Neural progenitor cell (in vitro differentiated cells): ENCODE results near the gene TUBB6. TPM values are rescaled to one million over a fixed set of nuclear protein-coding genes. Genes with fewer than 3 reads are reported as not detected.
A peak's percentile ranks its signal among the peaks of the same experiment; 100 is the strongest.

Experiments
- DNase-seq: peaks from one replicate; pipeline ENCODE4 v3.0.0-alpha.2; 2016; ENCODE audit warnings: low spot score
- H2AFZ ChIP-seq: fragments of 200-600 bp; sonication (generic); replicated peaks from 2 replicates; pipeline ENCODE4 v1.6.1; 2016; ENCODE audit warnings: antibody characterized with exemption
- H3F3A ChIP-seq: fragments of 200-600 bp; sonication (generic); 2 replicates; pipeline ENCODE4 v1.6.1; 2016; ENCODE audit warnings: antibody characterized with exemption, low read depth
- H3K27ac ChIP-seq: fragments of 200-600 bp; sonication (generic); 2 replicates; pipeline ENCODE4 v1.5.1; 2016; ENCODE audit warnings: mild to moderate bottlenecking
- H3K27me3 ChIP-seq: fragments of 200-600 bp; sonication (generic); 2 replicates; pipeline ENCODE4 v1.6.1; 2016; ENCODE audit warnings: mild to moderate bottlenecking, moderate library complexity
- H3K36me3 ChIP-seq: fragments of 200-600 bp; sonication (generic); 2 replicates; pipeline ENCODE4 v1.5.1; 2016
- H3K4me1 ChIP-seq: fragments of 200-600 bp; sonication (generic); 2 replicates; pipeline ENCODE4 v1.6.1; 2016; ENCODE audit warnings: mixed run types
- H3K4me2 ChIP-seq: fragments of 200-600 bp; sonication (generic); 2 replicates; pipeline ENCODE4 v1.6.1; 2016
- H3K4me3 ChIP-seq: fragments of 200-600 bp; sonication (generic); 2 replicates; pipeline ENCODE4 v1.5.1; 2016
- H3K79me2 ChIP-seq: fragments of 200-600 bp; sonication (generic); 2 replicates; pipeline ENCODE4 v1.6.1; 2016; ENCODE audit warnings: low read depth
- H3K9ac ChIP-seq: fragments of 200-600 bp; sonication (generic); 2 replicates; pipeline ENCODE4 v1.6.1; 2016
- H3K9me3 ChIP-seq: fragments of 200-600 bp; sonication (generic); 2 replicates; pipeline ENCODE4 v1.5.1; 2016; ENCODE audit warnings: low read depth
- H4K20me1 ChIP-seq: fragments of 200-600 bp; sonication (generic); 2 replicates; pipeline ENCODE4 v1.6.1; 2016; ENCODE audit warnings: low read depth
- H3K27ac Mint-ChIP-seq: 3 replicates; pipeline ENCODE4 v1.8.0; 2021; ENCODE audit warnings: mixed read lengths
- H3K27me3 Mint-ChIP-seq: 2 replicates; pipeline ENCODE4 v1.8.0; 2022; ENCODE audit warnings: low read depth, mild to moderate bottlenecking, inconsistent platforms, moderate library complexity, mixed read lengths; ENCODE audit not compliant: insufficient read depth
- H3K36me3 Mint-ChIP-seq: 3 replicates; pipeline ENCODE4 v1.8.0; 2021; ENCODE audit warnings: mixed read lengths
- H3K4me1 Mint-ChIP-seq: 3 replicates; pipeline ENCODE4 v1.8.0; 2021; ENCODE audit warnings: mixed read lengths
- H3K4me3 Mint-ChIP-seq: 3 replicates; pipeline ENCODE4 v1.8.0; 2021; ENCODE audit warnings: mild to moderate bottlenecking, moderate library complexity, mixed read lengths
- H3K9me3 Mint-ChIP-seq: 3 replicates; pipeline ENCODE4 v1.8.0; 2020; ENCODE audit warnings: mixed read lengths
- EZH2 ChIP-seq: fragments of 200-600 bp; sonication (generic); IDR thresholded peaks from 2 replicates; pipeline ENCODE4 v1.6.1; 2017; ENCODE audit warnings: antibody characterized with exemption, mild to moderate bottlenecking, moderate library complexity
- EZH2phosphoT487 ChIP-seq: fragments of 200-600 bp; sonication (generic); IDR thresholded peaks from 2 replicates; pipeline ENCODE4 v1.6.1; 2017; ENCODE audit warnings: antibody characterized with exemption
- total RNA-seq: library from RNA; depleted of rRNA; stranded (reverse); fragments of >200 nt; gene quantifications from 2 replicates; pipeline ENCODE4 v1.2.3, GENCODE V29; 2015; ENCODE audit warnings: low replicate concordance
- TF ChIP-seq, protein P1 (sequence below): fragments of 200-600 bp; sonication (generic); IDR thresholded peaks from 2 replicates; pipeline ENCODE4 v1.5.1; 2017; ENCODE audit warnings: antibody characterized with exemption, mild to moderate bottlenecking

The TUBB6 gene
- total RNA-seq, 1 donor from 2014 or later = 92.7 TPM

GRCh38 chr18:12264864-12265263 lies 43.2 kb upstream of the TUBB6 start:
- no peaks in the 10 kb centered on the region for H3K36me3 Mint-ChIP-seq
- no peaks in the 10 kb centered on the region for H4K20me1 ChIP-seq
- H3K27ac Mint-ChIP-seq = no peak overlapping the region
- H3K4me1 Mint-ChIP-seq = no peaks in the 10 kb centered on the region
- H3K36me3 ChIP-seq = no peaks in the 10 kb centered on the region
- no peaks in the 10 kb centered on the region for H3K4me1 ChIP-seq
- H3K9ac ChIP-seq = no peak overlapping the region
- no peak overlapping the region for H3K4me3 ChIP-seq
- no peaks in the 10 kb centered on the region for H3K79me2 ChIP-seq
- TF ChIP-seq EZH2phosphoT487 (no peak), EZH2 (no peak)
- TF ChIP-seq, protein P1, sequence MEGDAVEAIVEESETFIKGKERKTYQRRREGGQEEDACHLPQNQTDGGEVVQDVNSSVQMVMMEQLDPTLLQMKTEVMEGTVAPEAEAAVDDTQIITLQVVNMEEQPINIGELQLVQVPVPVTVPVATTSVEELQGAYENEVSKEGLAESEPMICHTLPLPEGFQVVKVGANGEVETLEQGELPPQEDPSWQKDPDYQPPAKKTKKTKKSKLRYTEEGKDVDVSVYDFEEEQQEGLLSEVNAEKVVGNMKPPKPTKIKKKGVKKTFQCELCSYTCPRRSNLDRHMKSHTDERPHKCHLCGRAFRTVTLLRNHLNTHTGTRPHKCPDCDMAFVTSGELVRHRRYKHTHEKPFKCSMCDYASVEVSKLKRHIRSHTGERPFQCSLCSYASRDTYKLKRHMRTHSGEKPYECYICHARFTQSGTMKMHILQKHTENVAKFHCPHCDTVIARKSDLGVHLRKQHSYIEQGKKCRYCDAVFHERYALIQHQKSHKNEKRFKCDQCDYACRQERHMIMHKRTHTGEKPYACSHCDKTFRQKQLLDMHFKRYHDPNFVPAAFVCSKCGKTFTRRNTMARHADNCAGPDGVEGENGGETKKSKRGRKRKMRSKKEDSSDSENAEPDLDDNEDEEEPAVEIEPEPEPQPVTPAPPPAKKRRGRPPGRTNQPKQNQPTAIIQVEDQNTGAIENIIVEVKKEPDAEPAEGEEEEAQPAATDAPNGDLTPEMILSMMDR = no peak
- peaks cover 4% of the 10 kb centered on the region for H3K27me3 Mint-ChIP-seq
- H2AFZ ChIP-seq = no peak overlapping the region
- no peaks in the 10 kb centered on the region for H3K27me3 ChIP-seq
- H3K4me2 ChIP-seq = no peak overlapping the region
- H3K9me3 Mint-ChIP-seq = no peaks in the 10 kb centered on the region
- peaks cover 4% of the 10 kb centered on the region for H3F3A ChIP-seq
- no peak for DNase-seq
- no peak overlapping the region for H3K4me3 Mint-ChIP-seq
- no peak overlapping the region for H3K27ac ChIP-seq
- no peaks in the 10 kb centered on the region for H3K9me3 ChIP-seq

DNA sequence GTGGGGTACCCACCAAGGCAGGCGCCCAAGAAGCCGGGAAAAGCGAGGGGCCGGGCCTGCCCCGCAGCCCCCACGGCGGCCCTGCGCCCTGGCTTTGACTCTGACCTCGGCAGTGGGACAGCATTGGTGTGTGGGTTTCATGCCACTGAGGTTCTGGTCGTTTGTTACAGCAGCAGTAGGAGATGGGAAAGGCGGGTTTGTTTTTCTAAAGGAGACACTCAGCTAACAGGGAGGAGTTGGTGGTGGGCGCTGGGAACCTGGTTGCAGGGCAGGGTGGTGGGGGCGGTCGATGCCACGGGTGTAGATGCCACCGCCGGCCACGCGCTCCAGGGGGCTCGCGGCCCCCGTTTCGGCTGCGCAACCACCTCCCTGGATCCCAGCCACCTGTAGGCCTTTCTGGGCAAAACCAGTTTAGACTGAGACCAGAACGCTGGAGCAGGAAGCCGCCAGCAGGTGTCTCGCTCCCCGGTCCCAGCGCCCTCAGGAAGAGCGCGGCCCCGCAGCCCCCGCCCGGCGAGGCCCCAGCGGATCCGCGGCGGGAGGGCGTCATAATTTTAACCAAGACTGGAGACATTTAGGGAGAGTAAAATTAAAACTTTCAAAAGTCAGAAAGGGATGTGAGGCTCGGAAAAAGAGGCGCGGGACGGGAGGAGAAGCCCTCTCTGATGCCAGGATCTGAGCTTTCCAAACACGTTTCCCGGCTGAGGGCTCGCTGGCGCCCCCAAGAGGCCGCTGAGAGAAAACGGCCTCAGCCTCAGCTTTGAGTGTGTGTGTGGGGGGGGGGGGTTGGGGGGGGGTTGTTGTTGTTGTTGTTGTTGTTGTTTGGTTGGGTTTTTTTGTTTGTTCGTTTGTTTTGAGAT lies 36.4 kb upstream of the TUBB6 start:
- Histone ChIP-seq H3K9me3 (no peaks in the 10 kb centered on the region), H3K4me3 (peak overlapping the region; percentile 65), H4K20me1 (no peaks in the 10 kb centered on the region), H2AFZ (peak overlapping the region; percentile 94), H3K4me1 (no peaks in the 10 kb centered on the region), H3K9ac (no peak overlapping the region), H3K27ac (no peak overlapping the region), H3F3A (peaks cover 9% of the 10 kb centered on the region), H3K4me2 (peak overlapping the region; percentile 74), H3K79me2 (no peaks in the 10 kb centered on the region), H3K27me3 (no peaks in the 10 kb centered on the region), H3K36me3 (no peaks in the 10 kb centered on the region)
- Mint-ChIP-seq H3K27me3 (peaks cover 3% of the 10 kb centered on the region), H3K4me1 (peaks cover 6% of the 10 kb centered on the region), H3K36me3 (no peaks in the 10 kb centered on the region), H3K4me3 (peak overlapping the region; percentile 80), H3K27ac (peak overlapping the region; percentile 11), H3K9me3 (no peaks in the 10 kb centered on the region)
- no peak for TF ChIP-seq EZH2phosphoT487
- TF ChIP-seq EZH2 = no peak
- TF ChIP-seq, protein P1 = peak; percentile 71
- DNase-seq = peak; percentile 86

GRCh38 chr18:12274793-12275192 lies 33.2 kb upstream of the TUBB6 start:
- no peak for TF ChIP-seq EZH2phosphoT487
- TF ChIP-seq EZH2 = no peak
- TF ChIP-seq, protein P1 = no peak

More at GRCh38 chr18:12274793-12275192, 33.2 kb upstream of the TUBB6 start:
- H3K36me3 ChIP-seq = no peaks in the 10 kb centered on the region
- DNase-seq = no peak
- Mint-ChIP-seq H3K27ac (no peak overlapping the region), H3K27me3 (peaks cover 7% of the 10 kb centered on the region), H3K4me3 (no peak overlapping the region), H3K36me3 (no peaks in the 10 kb centered on the region), H3K9me3 (no peaks in the 10 kb centered on the region), H3K4me1 (peaks cover 31% of the 10 kb centered on the region)
- H3K27me3 ChIP-seq = no peaks in the 10 kb centered on the region
- H4K20me1 ChIP-seq = no peaks in the 10 kb centered on the region
- H3K9me3 ChIP-seq = no peaks in the 10 kb centered on the region
- H3F3A ChIP-seq = peaks cover 29% of the 10 kb centered on the region
- peaks cover 12% of the 10 kb centered on the region for H3K4me1 ChIP-seq
- no peak overlapping the region for H2AFZ ChIP-seq
- H3K4me3 ChIP-seq = no peak overlapping the region
- no peak overlapping the region for H3K9ac ChIP-seq
- H3K27ac ChIP-seq = no peak overlapping the region
- H3K79me2 ChIP-seq = no peaks in the 10 kb centered on the region
- H3K4me2 ChIP-seq = no peak overlapping the region
